ENCODE data around the gene SHANK3.

GRCh38 chr22:50700387-50701075 lies 27.9 kb downstream of the SHANK3 start:
- TF ChIP-seq EZH2 (IDR thresholded peaks at IDR 0.05; ENCODE audit: low read depth, unreplicated experiment) (no peak), CREB1 (CRISPR knock-in tag; IDR thresholded peaks at IDR 0.05; ENCODE audit: low read depth) (no peak), REST (IDR thresholded peaks at IDR 0.05; ENCODE audit: unreplicated experiment) (no peak), CTCF (conservative IDR thresholded peaks at IDR 0.05; ENCODE audit: low read depth in 2 of 2) (no peak), POLR2AphosphoS5 (IDR thresholded peaks at IDR 0.05; ENCODE audit: low read depth) (no peak), ETS1 (IDR thresholded peaks at IDR 0.05) (no peak), EZH2phosphoT487 (IDR thresholded peaks at IDR 0.05; ENCODE audit: unreplicated experiment) (no peak)
